ENCODE measurements around the gene PRPF18. TPM values are rescaled to one million over a fixed set of nuclear protein-coding genes. Genes with fewer than 3 reads are reported as not detected.

Gene PRPF18
- total and polyA plus RNA-seq, 2 donors from 2014 or later, result 23.0 to 24.4 TPM

- no peak overlapping the region for H3K9ac ChIP-seq (ENCODE audit: low read length in 3 of 3)
- peaks cover 0 to 4% (median 0%) of the 10 kb centered on the region in 3 donors for H3K4me1 ChIP-seq (ENCODE audit: control insufficient read depth in 2 of 3, insufficient read depth in 2 of 3, low read depth in 1 of 3, low read length in 3 of 3)
- H3K36me3 ChIP-seq (ENCODE audit: control insufficient read depth in 2 of 3, insufficient read depth in 3 of 3, low read length in 3 of 3), result peaks cover 0 to 6% (median 2%) of the 10 kb centered on the region in 3 donors
- intact Hi-C loops (cut with DNase I), result no loop called here
- no peak for FAIRE-seq
- H3K9me3 ChIP-seq (ENCODE audit: control insufficient read depth in 2 of 3, insufficient read depth in 1 of 3, low read length in 3 of 3), result no peaks in the 10 kb centered on the region
- no peak for TF ChIP-seq CTCF (IDR thresholded peaks at IDR 0.05; ENCODE audit: borderline replicate concordance, extremely low read depth, insufficient read depth)
- H3K4me3 ChIP-seq (ENCODE audit: low read length in 3 of 3), result no peak overlapping the region
- peak in 3 of 5 donors; percentile 48 to 73 (median 51) for DNase-seq
- no peak overlapping the region for H3K27ac ChIP-seq (ENCODE audit: low read depth in 2 of 2, low read length in 2 of 2)
- H3K27me3 ChIP-seq (ENCODE audit: control insufficient read depth, insufficient read depth, low read length), result no peaks in the 10 kb centered on the region
Measured at GRCh38 chr10:13633689-13634088, 46.9 kb downstream of the PRPF18 start.

GRCh38 chr10:13634207-13634606 is 47.4 kb downstream of the PRPF18 start:
- H3K27ac ChIP-seq (ENCODE audit: low read depth in 2 of 2, low read length in 2 of 2), result no peak overlapping the region
- DNase-seq (no peak), FAIRE-seq (no peak)
- peaks cover 0 to 4% (median 0%) of the 10 kb centered on the region in 3 donors for H3K4me1 ChIP-seq (ENCODE audit: control insufficient read depth in 2 of 3, insufficient read depth in 2 of 3, low read depth in 1 of 3, low read length in 3 of 3)
- intact Hi-C loops (cut with DNase I), result no loop called here
- peaks cover 0 to 6% (median 2%) of the 10 kb centered on the region in 3 donors for H3K36me3 ChIP-seq (ENCODE audit: control insufficient read depth in 2 of 3, insufficient read depth in 3 of 3, low read length in 3 of 3)
- no peak for TF ChIP-seq CTCF (IDR thresholded peaks at IDR 0.05; ENCODE audit: borderline replicate concordance, extremely low read depth, insufficient read depth)
- H3K27me3 ChIP-seq (ENCODE audit: control insufficient read depth, insufficient read depth, low read length), result no peaks in the 10 kb centered on the region
- no peak overlapping the region for H3K9ac ChIP-seq (ENCODE audit: low read length in 3 of 3)
- H3K9me3 ChIP-seq (ENCODE audit: control insufficient read depth in 2 of 3, insufficient read depth in 1 of 3, low read length in 3 of 3), result no peaks in the 10 kb centered on the region
- no peak overlapping the region for H3K4me3 ChIP-seq (ENCODE audit: low read length in 3 of 3)

- intact Hi-C loops (cut with DNase I), result no loop called here
- Histone ChIP-seq H3K4me3 (ENCODE audit: low read length in 3 of 3) (no peak overlapping the region), H3K9ac (ENCODE audit: low read length in 3 of 3) (no peak overlapping the region)
Measured at GRCh38 chr10:13636776-13637175, 50.0 kb downstream of the PRPF18 start.

More at GRCh38 chr10:13636776-13637175, 50.0 kb downstream of the PRPF18 start:
- Histone ChIP-seq H3K9me3 (ENCODE audit: control insufficient read depth in 2 of 3, insufficient read depth in 1 of 3, low read length in 3 of 3) (no peaks in the 10 kb centered on the region), H3K4me1 (ENCODE audit: control insufficient read depth in 2 of 3, insufficient read depth in 2 of 3, low read depth in 1 of 3, low read length in 3 of 3) (peaks cover 0 to 4% (median 0%) of the 10 kb centered on the region in 3 donors), H3K36me3 (ENCODE audit: control insufficient read depth in 2 of 3, insufficient read depth in 3 of 3, low read length in 3 of 3) (peaks cover 0 to 5% (median 0%) of the 10 kb centered on the region in 3 donors), H3K27ac (ENCODE audit: low read depth in 2 of 2, low read length in 2 of 2) (no peak overlapping the region), H3K27me3 (ENCODE audit: control insufficient read depth, insufficient read depth, low read length) (no peaks in the 10 kb centered on the region)
- TF ChIP-seq CTCF (IDR thresholded peaks at IDR 0.05; ENCODE audit: borderline replicate concordance, extremely low read depth, insufficient read depth), result no peak
- FAIRE-seq (no peak), DNase-seq (no peak)
